ENCODE data around the gene MGAT5.
A peak's percentile ranks its signal among the peaks of the same experiment; 100 is the strongest.

The MGAT5 gene

DNA sequence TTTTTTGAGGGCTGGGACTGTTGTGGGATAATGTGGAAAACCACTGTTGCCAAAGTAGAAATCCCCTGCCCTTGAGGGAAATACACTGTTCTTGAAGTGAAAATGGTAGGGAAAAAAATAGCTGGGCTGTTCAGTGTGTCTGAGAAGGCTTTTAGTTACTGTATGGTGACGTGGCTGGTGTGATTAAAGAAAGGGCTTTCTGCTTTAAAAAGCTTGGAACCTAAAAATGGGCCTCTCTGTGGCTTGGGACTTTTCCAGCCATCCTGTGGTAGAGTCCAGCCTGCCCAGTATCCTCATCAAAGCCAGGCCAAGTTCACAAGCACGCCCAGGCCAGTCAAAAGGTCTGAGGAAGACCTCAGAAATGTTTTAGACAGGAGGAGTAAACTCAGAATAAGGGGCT, 6.8 kb downstream of the MGAT5 start:
- no peak overlapping the region for H3K27ac Mint-ChIP-seq

DNA sequence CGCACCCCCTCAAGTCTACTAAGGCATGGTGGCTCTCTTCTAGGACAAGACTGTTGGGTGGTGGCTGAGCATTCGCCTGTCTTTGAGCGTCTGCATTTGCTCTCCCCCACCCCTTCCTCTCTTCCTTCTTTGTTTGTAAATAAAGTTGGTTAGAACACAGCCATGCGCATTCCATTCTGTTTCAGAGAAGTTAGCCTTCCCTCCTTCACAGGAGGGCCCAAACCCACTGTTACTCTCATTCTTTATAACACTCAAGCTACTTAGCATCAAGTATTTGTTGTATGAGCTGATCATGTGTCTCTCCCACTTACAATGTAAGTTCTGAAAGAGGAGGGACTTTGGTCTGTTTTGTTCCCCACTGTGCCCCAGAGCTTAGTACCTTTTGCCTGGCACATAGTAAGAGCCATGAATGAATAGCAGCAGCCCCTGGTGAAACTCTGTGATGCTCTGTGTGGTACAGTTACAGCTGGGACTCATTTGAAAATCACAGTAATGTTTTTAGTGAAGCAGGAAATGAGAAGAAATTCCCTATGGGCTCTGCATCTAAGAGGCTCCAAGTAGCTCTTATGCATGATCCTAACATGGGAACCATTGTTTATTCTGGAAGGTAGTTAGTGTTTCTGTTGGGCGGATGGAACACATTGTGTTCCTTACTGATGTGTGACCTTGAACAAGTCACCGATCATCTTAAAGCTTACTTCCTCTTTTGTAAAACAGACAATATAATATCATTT, 7.7 kb downstream of the MGAT5 start:
- Mint-ChIP-seq H3K36me3 (ENCODE audit: low read depth) (no peaks in the 10 kb centered on the region), H3K27ac (no peak overlapping the region), H3K27me3 (ENCODE audit: low read depth, poor library complexity) (no peaks in the 10 kb centered on the region), H3K4me3 (no peak overlapping the region), H3K4me1 (peaks cover 6% of the 10 kb centered on the region), H3K9me3 (no peaks in the 10 kb centered on the region)
- DNase-seq, result no peak
- TF ChIP-seq CTCF (IDR thresholded peaks at IDR 0.05), result no peak

More for the DNA sequence above, 6.8 kb downstream of the MGAT5 start:
- H3K36me3 Mint-ChIP-seq (ENCODE audit: low read depth), result peaks cover under 1% of the 10 kb centered on the region
- H3K4me1 Mint-ChIP-seq, result peaks cover 6% of the 10 kb centered on the region
- H3K9me3 Mint-ChIP-seq, result no peaks in the 10 kb centered on the region
- no peak for DNase-seq
- H3K4me3 Mint-ChIP-seq, result no peak overlapping the region
- no peak for TF ChIP-seq CTCF (IDR thresholded peaks at IDR 0.05)
- no peaks in the 10 kb centered on the region for H3K27me3 Mint-ChIP-seq (ENCODE audit: low read depth, poor library complexity)

GRCh38 chr2:134262684-134263083, 8.8 kb downstream of the MGAT5 start:
- Mint-ChIP-seq H3K9me3 (no peaks in the 10 kb centered on the region), H3K27ac (no peak overlapping the region), H3K4me3 (no peak overlapping the region), H3K27me3 (ENCODE audit: low read depth, poor library complexity) (no peaks in the 10 kb centered on the region), H3K4me1 (peaks cover 6% of the 10 kb centered on the region), H3K36me3 (ENCODE audit: low read depth) (no peaks in the 10 kb centered on the region)
- TF ChIP-seq CTCF (IDR thresholded peaks at IDR 0.05), result no peak
- DNase-seq, result no peak

DNA sequence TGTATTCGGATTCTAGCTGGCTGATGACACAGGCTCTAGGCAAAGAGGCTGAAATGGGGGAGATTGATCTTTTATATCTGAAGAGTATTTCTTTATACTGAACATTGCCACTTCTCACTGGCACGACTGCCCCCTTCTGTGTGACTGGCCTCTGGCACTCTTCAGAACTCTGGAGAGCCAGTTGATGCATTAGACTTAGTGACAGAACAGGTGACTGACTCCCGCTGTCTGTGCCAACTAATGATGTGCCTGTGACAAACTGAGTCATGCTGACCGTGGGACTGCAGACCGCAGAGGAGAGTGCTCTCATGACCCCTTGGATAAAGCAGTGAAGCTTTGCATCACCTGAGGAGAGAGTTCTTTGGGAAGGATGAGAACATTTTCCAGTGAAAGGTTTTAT, 14.4 kb downstream of the MGAT5 start:
- Mint-ChIP-seq H3K27ac (peak overlapping the region; percentile 62), H3K4me1 (peaks cover 34% of the 10 kb centered on the region), H3K36me3 (ENCODE audit: low read depth) (peaks cover 5% of the 10 kb centered on the region), H3K9me3 (no peaks in the 10 kb centered on the region), H3K4me3 (no peak overlapping the region), H3K27me3 (ENCODE audit: low read depth, poor library complexity) (no peaks in the 10 kb centered on the region)
- TF ChIP-seq CTCF (IDR thresholded peaks at IDR 0.05), result no peak
- no peak for DNase-seq

DNA sequence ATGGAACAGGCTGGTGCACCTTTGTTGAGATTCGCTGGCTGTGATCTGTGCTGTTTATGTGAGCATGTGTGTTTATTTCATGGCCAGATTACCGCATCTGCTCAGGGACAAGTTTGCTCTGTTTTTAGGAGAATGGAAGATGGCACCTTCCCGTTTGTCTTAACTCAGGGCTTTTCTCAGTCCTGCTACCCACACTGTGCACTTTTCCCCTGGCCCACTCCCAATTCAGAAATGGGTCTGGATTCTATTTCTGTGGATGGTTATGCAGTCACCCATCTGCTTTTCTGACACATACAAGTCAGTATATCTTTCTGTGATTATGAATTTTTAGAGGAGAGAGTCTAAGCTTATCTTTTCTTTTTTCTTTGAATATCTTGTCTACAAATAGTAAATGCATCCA, 15.4 kb downstream of the MGAT5 start:
- DNase-seq, result no peak
- no peak for TF ChIP-seq CTCF (IDR thresholded peaks at IDR 0.05)
- no peaks in the 10 kb centered on the region for H3K27me3 Mint-ChIP-seq (ENCODE audit: low read depth, poor library complexity)
- H3K27ac Mint-ChIP-seq, result peak overlapping the region; percentile 18
- peaks cover 42% of the 10 kb centered on the region for H3K4me1 Mint-ChIP-seq
- H3K9me3 Mint-ChIP-seq, result no peaks in the 10 kb centered on the region
- peaks cover 5% of the 10 kb centered on the region for H3K36me3 Mint-ChIP-seq (ENCODE audit: low read depth)
- no peak overlapping the region for H3K4me3 Mint-ChIP-seq

Measured in nephron progenitor cell (in vitro differentiated cells).